Right lobe of liver (tissue), 4 donors: ENCODE data around the gene PLK1.

Source experiments
- CTCF ChIP-seq, 4 donors: fragments of 200-600 bp in 3 of 4; fragments of 450-650 bp in 1 of 4; IDR thresholded peaks; one replicate each; pipeline versions ENCODE4 v1.5.1 to v1.8.0; 2016 to 2022; ENCODE audit warnings: antibody characterized with exemption in 4 of 4, mild to moderate bottlenecking in 2 of 4
- POLR2A ChIP-seq: fragments of 450-650 bp; IDR thresholded peaks from one replicate; pipeline ENCODE4 v1.6.1; 2017; ENCODE audit warnings: antibody characterized with exemption, mild to moderate bottlenecking
- donor health status: DM: no; HTN: no; CAD: no.
- donor health status: DM: no; HTN: no; CAD: no.
- donor health status: DM: no; HTN: yes; CAD: no.

GRCh38 chr16:23724785-23725131, 46.1 kb downstream of the PLK1 start:
- TF ChIP-seq POLR2A (no peak), CTCF (IDR thresholded peaks at IDR 0.05) (no peak)
